ENCODE measurements around the gene MYOF. TPM values are rescaled to one million over a fixed set of nuclear protein-coding genes. Genes with fewer than 3 reads are reported as not detected.

MYOF gene
- total RNA-seq, 1 donor from 2014 or later, result 132 TPM

GRCh38 chr10:93313798-93314197 is 168.3 kb downstream of the MYOF start:
- DNase-seq, result no peak
- intact Hi-C loops (cut with DNase I), result no loop called here
- no peak overlapping the region for H3K4me3 ChIP-seq
- H3K27ac ChIP-seq, result no peak overlapping the region
- peaks cover 92% of the 10 kb centered on the region for H3K36me3 ChIP-seq
- no peak for ATAC-seq
- no peaks in the 10 kb centered on the region for H3K9me3 ChIP-seq
- no peak for TF ChIP-seq CTCF (IDR thresholded peaks at IDR 0.05)
- no peaks in the 10 kb centered on the region for H3K27me3 ChIP-seq
- H3K4me1 ChIP-seq, result no peaks in the 10 kb centered on the region

DNA sequence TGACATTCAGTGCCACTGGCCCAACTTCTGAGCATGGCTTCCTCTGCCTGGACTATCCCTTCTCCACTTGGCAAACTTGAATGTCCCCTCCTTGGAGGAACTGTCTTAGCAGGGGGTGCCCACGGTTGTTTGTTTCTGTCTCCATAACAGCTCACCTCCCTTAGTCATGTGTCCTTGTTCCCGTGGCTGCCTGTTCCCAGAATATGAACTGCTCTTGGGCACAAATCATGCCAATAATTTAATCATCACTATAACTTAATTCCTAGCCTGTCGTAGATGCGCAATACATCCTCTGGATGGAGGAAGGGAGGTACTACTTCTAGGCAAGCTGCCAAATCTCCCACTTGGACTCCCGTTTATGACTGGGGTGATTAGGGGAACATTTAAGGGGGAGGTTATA is 173.1 kb downstream of the MYOF start:
- intact Hi-C loops (cut with DNase I), result no loop called here

DNA sequence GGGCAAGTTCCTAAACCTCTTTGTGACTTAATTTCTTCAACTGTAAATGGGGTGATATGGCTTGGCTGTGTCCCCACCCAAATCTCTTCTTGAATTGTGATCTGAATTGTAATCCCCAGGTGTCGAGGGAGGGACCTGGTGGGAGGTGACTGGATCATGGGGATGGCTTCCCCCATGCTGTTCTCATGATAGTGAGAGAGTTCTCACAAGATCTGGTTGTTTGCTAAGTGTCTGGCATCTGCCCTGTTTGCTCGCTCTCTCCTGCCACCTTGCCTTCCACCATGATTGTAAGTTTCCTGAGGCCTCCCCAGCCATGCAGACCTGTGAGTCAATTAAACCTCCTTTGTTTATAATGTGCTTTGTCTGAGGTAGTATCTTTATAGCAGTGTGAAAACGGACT is 177.0 kb downstream of the MYOF start:
- no peak overlapping the region for H3K27ac ChIP-seq
- H3K27me3 ChIP-seq, result no peaks in the 10 kb centered on the region
- TF ChIP-seq CTCF (IDR thresholded peaks at IDR 0.05), result no peak
- intact Hi-C loops (cut with DNase I), result no loop called here
- H3K36me3 ChIP-seq, result peaks cover 34% of the 10 kb centered on the region
- H3K4me1 ChIP-seq, result no peaks in the 10 kb centered on the region
- H3K4me3 ChIP-seq, result no peak overlapping the region
- no peak for DNase-seq
- ATAC-seq, result no peak
- H3K9me3 ChIP-seq, result no peaks in the 10 kb centered on the region

More for the DNA sequence above, 173.1 kb downstream of the MYOF start:
- ATAC-seq (no peak), DNase-seq (no peak)
- Histone ChIP-seq H3K9me3 (no peaks in the 10 kb centered on the region), H3K4me3 (no peak overlapping the region), H3K36me3 (peaks cover 71% of the 10 kb centered on the region), H3K27ac (no peak overlapping the region), H3K27me3 (no peaks in the 10 kb centered on the region), H3K4me1 (no peaks in the 10 kb centered on the region)
- no peak for TF ChIP-seq CTCF (IDR thresholded peaks at IDR 0.05)

DNA sequence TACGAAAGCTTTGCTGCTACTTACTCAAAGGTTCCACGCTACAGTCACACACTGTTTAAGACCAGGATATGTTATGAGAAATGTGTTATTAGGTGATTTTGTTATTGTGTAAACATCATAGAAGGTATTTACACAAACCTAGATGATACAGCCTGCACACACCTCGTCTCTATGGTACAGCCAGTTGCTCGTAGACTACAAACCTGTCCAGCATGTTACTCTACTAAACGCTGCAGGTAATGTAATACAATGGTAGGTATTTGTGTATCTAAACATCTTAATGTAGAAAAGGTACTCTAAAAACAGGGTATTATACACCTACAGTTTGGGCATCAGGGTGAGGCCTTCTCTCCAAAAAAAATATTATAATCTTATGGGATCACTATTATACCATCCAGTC is 181.2 kb downstream of the MYOF start:
- TF ChIP-seq CTCF (IDR thresholded peaks at IDR 0.05), result no peak

GRCh38 chr10:93300288-93300917 is 181.7 kb downstream of the MYOF start:
- ATAC-seq, result no peak
- H3K4me3 ChIP-seq, result no peak overlapping the region
- H3K4me1 ChIP-seq, result no peaks in the 10 kb centered on the region
- no peak for DNase-seq
- no peaks in the 10 kb centered on the region for H3K27me3 ChIP-seq
- TF ChIP-seq CTCF (IDR thresholded peaks at IDR 0.05), result no peak
- no peaks in the 10 kb centered on the region for H3K9me3 ChIP-seq
- intact Hi-C loops (cut with DNase I), result no loop called here
- H3K36me3 ChIP-seq, result peaks cover 2% of the 10 kb centered on the region
- H3K27ac ChIP-seq, result no peak overlapping the region

More for the DNA sequence above, 181.2 kb downstream of the MYOF start:
- Histone ChIP-seq H3K36me3 (peaks cover 7% of the 10 kb centered on the region), H3K27me3 (no peaks in the 10 kb centered on the region), H3K9me3 (no peaks in the 10 kb centered on the region), H3K4me3 (no peak overlapping the region), H3K4me1 (no peaks in the 10 kb centered on the region), H3K27ac (no peak overlapping the region)
- DNase-seq (no peak), ATAC-seq (no peak)
- intact Hi-C loops (cut with DNase I), result no loop called here

All from upper lobe of right lung (tissue), 1 donor.